Stomach smooth muscle (tissue), 2 donors: ENCODE measurements around the gene TMEM239.

Experiments
- H3K27ac ChIP-seq: one replicate; pipeline ENCODE4 v1.7.0; 2013; ENCODE audit warnings: mild to moderate bottlenecking, low read length, inconsistent platforms
- H3K27me3 ChIP-seq, 2 donors: one replicate each; pipeline ENCODE4 v1.7.0; 2013; ENCODE audit warnings: low read length in 2 of 2; ENCODE audit not compliant: insufficient read depth in 2 of 2, control insufficient read depth in 1 of 2
- H3K36me3 ChIP-seq, 2 donors: one replicate each; pipeline ENCODE4 v1.7.0; 2013; ENCODE audit warnings: low read length in 2 of 2; ENCODE audit not compliant: control insufficient read depth in 2 of 2, insufficient read depth in 2 of 2
- H3K4me1 ChIP-seq: one replicate; pipeline ENCODE4 v1.7.0; 2013; ENCODE audit warnings: low read length; ENCODE audit not compliant: control insufficient read depth, insufficient read depth
- H3K4me3 ChIP-seq, 2 donors: one replicate each; pipeline ENCODE4 v1.7.0; 2013; ENCODE audit warnings: low read length in 2 of 2
- H3K9ac ChIP-seq, 2 donors: one replicate each; pipeline ENCODE4 v1.7.0; 2013; ENCODE audit warnings: low read length in 2 of 2, mild to moderate bottlenecking in 1 of 2
- H3K9me3 ChIP-seq, 2 donors: one replicate each; pipeline ENCODE4 v1.7.0; 2013; ENCODE audit warnings: low read length in 2 of 2; ENCODE audit not compliant: control insufficient read depth in 2 of 2
- donor health status: healthy.
- donor health status: Pancreatic carcinoma.

The TMEM239 gene

DNA sequence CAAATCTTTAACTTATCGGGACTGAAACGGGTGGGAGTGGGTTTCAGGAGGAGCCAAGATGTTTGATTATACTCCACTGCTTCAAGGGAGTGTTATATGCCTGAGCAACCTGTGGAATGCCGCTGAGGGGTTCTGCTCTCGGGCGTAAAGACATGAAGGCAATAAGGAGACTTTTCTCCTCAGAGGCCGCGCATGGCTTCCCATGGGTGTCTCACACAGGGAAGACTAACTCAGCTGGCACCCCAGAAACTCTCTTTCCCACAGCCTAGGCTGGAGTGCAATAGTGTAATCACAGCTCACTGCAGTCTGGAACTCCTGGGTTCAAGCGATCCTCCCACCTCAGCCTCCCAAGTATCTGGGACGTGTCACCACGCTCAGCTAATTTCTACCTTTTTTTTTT is 6.5 kb upstream of the TMEM239 start:
- peaks cover 4% of the 10 kb centered on the region in 2 donors for H3K9me3 ChIP-seq
- H3K27me3 ChIP-seq, result peaks cover 22 to 25% of the 10 kb centered on the region in 2 donors

GRCh38 chr20:2812189-2812588 is 4.0 kb upstream of the TMEM239 start:
- H3K27ac ChIP-seq, result no peak overlapping the region
- no peaks in the 10 kb centered on the region for H3K36me3 ChIP-seq
- H3K4me3 ChIP-seq, result no peak overlapping the region
- no peak overlapping the region for H3K9ac ChIP-seq
- peaks cover 4% of the 10 kb centered on the region in 2 donors for H3K9me3 ChIP-seq
- H3K27me3 ChIP-seq, result peaks cover 8 to 9% of the 10 kb centered on the region in 2 donors
- no peaks in the 10 kb centered on the region for H3K4me1 ChIP-seq

More for the DNA sequence above, 6.5 kb upstream of the TMEM239 start:
- H3K4me1 ChIP-seq, result no peaks in the 10 kb centered on the region
- no peak overlapping the region for H3K4me3 ChIP-seq
- H3K36me3 ChIP-seq, result no peaks in the 10 kb centered on the region
- H3K9ac ChIP-seq, result no peak overlapping the region
- H3K27ac ChIP-seq, result no peak overlapping the region

DNA sequence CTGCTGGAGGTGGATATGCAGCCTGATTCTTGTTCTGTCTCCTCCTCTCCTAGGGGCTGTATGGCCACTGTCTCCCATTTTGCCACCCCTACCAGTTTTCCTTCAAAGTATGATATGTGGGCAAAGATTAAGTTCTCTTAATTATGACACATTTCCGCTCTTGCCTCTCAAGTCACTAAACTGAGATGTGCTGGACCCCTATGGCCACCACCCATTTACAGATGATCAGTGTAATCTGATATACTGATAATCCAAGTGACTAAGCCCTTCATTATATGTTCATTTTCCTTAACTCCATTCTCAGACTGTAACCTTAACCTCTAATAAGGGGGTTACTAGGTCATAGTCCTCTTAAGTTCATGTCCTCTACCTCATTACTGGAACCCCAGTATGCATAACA is 2.1 kb upstream of the TMEM239 start:
- Histone ChIP-seq H3K9ac (no peak overlapping the region), H3K27me3 (peaks cover 13 to 14% of the 10 kb centered on the region in 2 donors), H3K27ac (no peak overlapping the region), H3K36me3 (no peaks in the 10 kb centered on the region), H3K4me3 (no peak overlapping the region), H3K9me3 (peaks cover 4% of the 10 kb centered on the region in 2 donors), H3K4me1 (no peaks in the 10 kb centered on the region)

DNA sequence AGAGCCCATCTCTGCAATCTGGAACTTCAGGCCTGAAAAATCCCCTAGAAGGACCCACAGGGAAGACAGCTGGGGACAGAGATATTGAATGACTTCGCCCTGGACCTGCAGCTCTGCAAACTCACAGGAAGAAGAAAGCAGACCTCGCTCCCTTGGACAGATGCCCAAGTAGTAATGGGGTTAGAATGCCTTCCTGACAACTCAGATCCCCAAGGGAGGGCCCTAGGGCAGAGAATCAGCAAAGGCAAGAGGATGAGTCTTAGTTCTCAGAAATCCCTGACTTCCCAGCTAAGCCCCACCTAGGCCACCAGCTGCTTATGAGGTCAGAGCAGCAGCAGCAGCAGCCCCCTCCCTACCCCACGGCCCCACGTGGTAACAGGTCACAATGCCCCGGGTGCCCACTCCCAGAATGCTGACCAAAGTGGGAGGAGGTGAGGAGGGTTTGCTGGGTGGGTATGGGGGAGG is 1.5 kb upstream of the TMEM239 start, which contains the start of gene C20orf141:
C20orf141 (plus strand) TSS at position 401 of the 465 bp plus-strand sequence. CDS start 198 bp downstream, outside the sequence.
- H3K4me1 ChIP-seq, result no peaks in the 10 kb centered on the region
- H3K9ac ChIP-seq, result no peak within 1 kb of the TSS
- peaks cover 4% of the 10 kb centered on the region in 2 donors for H3K9me3 ChIP-seq
- H3K27me3 ChIP-seq, result peaks cover 14 to 15% of the 10 kb centered on the region in 2 donors
- no peak within 1 kb of the TSS for H3K4me3 ChIP-seq
- no peak within 1 kb of the TSS for H3K27ac ChIP-seq
- H3K36me3 ChIP-seq, result no peaks in the 10 kb centered on the region

DNA sequence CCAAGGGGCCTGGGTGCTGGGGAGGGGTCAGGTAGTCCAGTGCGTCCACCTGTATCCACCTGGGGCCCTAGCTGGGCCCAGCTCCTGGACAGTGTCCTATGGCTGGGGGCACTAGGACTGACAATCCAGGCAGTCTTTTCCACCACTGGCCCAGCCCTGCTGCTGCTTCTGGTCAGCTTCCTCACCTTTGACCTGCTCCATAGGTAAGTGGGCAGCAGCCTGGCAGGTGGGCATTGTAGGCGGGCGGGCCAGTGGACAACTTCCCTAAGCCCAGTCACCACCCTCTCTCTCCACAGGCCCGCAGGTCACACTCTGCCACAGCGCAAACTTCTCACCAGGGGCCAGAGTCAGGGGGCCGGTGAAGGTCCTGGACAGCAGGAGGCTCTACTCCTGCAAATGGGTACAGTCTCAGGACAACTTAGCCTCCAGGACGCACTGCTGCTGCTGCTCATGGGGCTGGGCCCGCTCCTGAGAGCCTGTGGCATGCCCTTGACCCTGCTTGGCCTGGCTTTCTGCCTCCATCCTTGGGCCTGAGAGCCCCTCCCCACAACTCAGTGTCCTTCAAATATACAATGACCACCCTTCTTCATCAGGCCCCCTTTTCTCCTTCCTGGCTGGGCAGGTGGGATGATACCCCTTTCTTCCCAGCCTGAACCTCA is 793 bp upstream of the TMEM239 start:
- H3K4me3 ChIP-seq, result no peak overlapping the region
- no peaks in the 10 kb centered on the region for H3K36me3 ChIP-seq
- peaks cover 2% of the 10 kb centered on the region for H3K4me1 ChIP-seq
- H3K27ac ChIP-seq, result no peak overlapping the region
- H3K27me3 ChIP-seq, result peaks cover 17 to 21% of the 10 kb centered on the region in 2 donors
- H3K9ac ChIP-seq, result no peak overlapping the region
- H3K9me3 ChIP-seq, result peaks cover 4% of the 10 kb centered on the region in 2 donors

DNA sequence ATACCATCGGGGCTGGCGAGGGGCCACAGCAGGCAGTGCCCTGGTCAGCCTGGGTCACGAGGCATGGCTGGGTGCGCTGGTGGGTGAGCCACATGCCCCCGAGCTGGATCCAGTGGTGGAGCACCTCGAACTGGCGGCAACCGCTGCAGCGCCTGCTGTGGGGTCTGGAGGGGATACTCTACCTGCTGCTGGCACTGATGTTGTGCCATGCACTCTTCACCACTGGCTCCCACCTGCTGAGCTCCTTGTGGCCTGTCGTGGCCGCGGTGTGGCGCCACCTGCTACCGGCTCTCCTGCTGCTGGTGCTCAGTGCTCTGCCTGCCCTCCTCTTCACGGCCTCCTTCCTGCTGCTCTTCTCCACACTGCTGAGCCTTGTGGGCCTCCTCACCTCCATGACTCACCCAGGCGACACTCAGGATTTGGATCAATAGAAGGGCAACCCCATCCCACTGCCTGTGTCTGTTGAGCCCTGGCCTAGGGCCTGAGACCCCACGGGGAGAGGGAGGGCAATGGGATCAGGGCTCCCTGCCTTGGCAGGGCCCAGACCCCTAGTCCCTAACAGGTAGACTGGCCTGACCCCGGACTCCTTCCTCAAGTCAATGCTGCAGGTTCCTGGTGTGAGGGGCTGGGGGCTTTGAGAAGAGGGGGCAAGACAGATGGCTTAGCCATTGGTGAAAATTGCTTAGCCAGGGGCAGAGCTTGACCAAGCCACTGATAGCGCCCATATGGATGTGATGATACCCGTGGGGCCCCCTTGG is 598 bp downstream of the TMEM239 start:
- Histone ChIP-seq H3K9me3 (peaks cover 4% of the 10 kb centered on the region in 2 donors), H3K4me3 (no peak overlapping the region), H3K27ac (no peak overlapping the region), H3K27me3 (peaks cover 27 to 31% of the 10 kb centered on the region in 2 donors), H3K9ac (no peak overlapping the region), H3K4me1 (peaks cover 2% of the 10 kb centered on the region), H3K36me3 (no peaks in the 10 kb centered on the region)

DNA sequence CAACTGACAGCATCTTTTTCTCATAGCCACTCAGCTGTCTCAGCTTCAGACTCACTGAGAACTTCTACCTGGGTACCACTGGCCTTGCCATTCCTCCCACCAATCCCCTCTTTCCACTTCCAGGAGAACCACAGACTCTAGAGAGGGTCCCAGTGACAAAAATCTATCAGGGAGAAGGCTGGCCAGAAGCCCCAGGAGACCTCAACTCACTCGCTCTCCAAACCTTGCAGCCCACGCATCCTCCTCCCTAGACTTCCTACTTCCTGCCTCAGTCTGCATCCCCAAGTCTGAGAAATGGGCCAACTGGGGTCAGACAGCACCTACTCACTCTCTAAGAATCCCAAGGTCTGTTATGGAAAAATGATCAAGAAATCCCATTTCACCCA is 1.2 kb downstream of the TMEM239 start:
- Histone ChIP-seq H3K27me3 (peaks cover 27 to 31% of the 10 kb centered on the region in 2 donors), H3K9me3 (peaks cover 0 to 2% of the 10 kb centered on the region in 2 donors)

DNA sequence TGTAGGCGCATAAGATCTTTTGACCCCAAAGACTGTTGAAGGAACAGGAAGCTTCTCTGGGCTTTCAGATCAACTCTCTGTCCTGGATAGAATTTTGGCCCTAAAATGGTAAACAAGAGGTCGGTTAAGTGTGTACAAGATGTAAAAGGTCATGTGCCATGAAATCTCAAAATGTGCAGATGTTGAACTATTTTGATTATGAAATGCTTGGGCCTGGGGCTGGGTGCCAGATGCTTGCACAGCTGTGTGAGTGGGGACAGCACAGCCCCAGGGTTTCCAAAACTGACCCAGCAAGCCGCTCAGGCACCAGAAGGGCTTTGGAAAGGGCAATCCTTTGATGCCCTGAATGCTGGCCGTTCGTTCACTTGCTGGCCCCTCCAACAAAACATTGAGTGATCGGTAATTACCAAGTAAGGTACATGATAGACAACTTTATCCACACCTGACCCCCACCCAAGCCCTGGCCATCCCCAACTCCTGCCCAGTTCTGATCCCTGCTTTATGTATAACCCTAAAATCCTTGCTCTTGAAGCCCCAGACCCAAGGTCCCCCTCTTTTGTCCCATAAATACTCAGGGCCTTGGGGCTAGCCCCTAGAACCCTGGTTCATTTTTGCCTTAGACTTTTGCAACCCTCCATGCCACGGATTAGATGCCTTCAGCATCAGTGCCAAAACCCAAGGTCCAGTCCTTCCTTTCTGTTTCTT is 1.9 kb downstream of the TMEM239 start:
- Histone ChIP-seq H3K4me3 (no peak overlapping the region), H3K27me3 (peaks cover 27 to 31% of the 10 kb centered on the region in 2 donors), H3K4me1 (peaks cover 2% of the 10 kb centered on the region), H3K27ac (no peak overlapping the region), H3K36me3 (no peaks in the 10 kb centered on the region), H3K9ac (no peak overlapping the region), H3K9me3 (no peaks in the 10 kb centered on the region)

More for the DNA sequence above, 1.2 kb downstream of the TMEM239 start:
- H3K4me3 ChIP-seq, result no peak overlapping the region
- H3K4me1 ChIP-seq, result peaks cover 2% of the 10 kb centered on the region
- no peak overlapping the region for H3K9ac ChIP-seq
- H3K36me3 ChIP-seq, result no peaks in the 10 kb centered on the region
- H3K27ac ChIP-seq, result no peak overlapping the region

- H3K27me3 ChIP-seq, result peaks cover 27 to 31% of the 10 kb centered on the region in 2 donors
- H3K27ac ChIP-seq, result no peak overlapping the region
- no peak overlapping the region for H3K4me3 ChIP-seq
- no peaks in the 10 kb centered on the region for H3K9me3 ChIP-seq
- H3K36me3 ChIP-seq, result no peaks in the 10 kb centered on the region
- no peak overlapping the region for H3K9ac ChIP-seq
- peaks cover 2% of the 10 kb centered on the region for H3K4me1 ChIP-seq
These were observed 4.1 kb downstream of the TMEM239 start for GRCh38 chr20:2820084-2820895.
